CD4-positive, alpha-beta T cell (primary cell): ENCODE results near the gene TSPAN15. TPM values are rescaled to one million over a fixed set of nuclear protein-coding genes. Genes with fewer than 3 reads are reported as not detected.

Source experiments
- ATAC-seq: fragments of 200-7000 bp; cut with Tn5 transposase; one replicate; pipeline ENCODE4 v1.10.0; 2022; ENCODE audit warnings: mild to moderate bottlenecking; ENCODE audit not compliant: poor library complexity
- CTCF ChIA-PET: fragments of 350-600 bp; sonication (Branson Sonifier 250); formaldehyde crosslinking; loops from one replicate; lab custom pipeline; 2021; ENCODE audit warnings: antibody characterized with exemption, inconsistent platforms; lab: Charles Lee
- POLR2A ChIA-PET: fragments of 350-600 bp; sonication (Branson Sonifier 250); formaldehyde crosslinking; loops from one replicate; lab custom pipeline; 2021; ENCODE audit warnings: antibody characterized with exemption, inconsistent platforms; lab: Charles Lee
- DNase-seq, 14 experiments: peaks; one replicate each; pipeline ENCODE4 v3.0.0-alpha.2; 2013 to 2020; ENCODE audit warnings: mixed read lengths in 2 of 14
- H3K27ac ChIP-seq, 2 donors: one replicate each; pipeline versions ENCODE4 v1.5.1 to v1.7.0; 2013; ENCODE audit warnings: low read length in 2 of 2, low read depth in 1 of 2, mild to moderate bottlenecking in 1 of 2
- H3K27me3 ChIP-seq, 2 experiments: 1 replicate in 1 of 2; 2 replicates in 1 of 2; pipeline versions ENCODE4 v1.6.1 to v1.7.0; 2013; ENCODE audit warnings: low read length in 2 of 2, control low read depth in 1 of 2, mild to moderate bottlenecking in 1 of 2, moderate library complexity in 1 of 2; ENCODE audit not compliant: insufficient read depth in 2 of 2, control insufficient read depth in 1 of 2
- H3K36me3 ChIP-seq: one replicate; pipeline ENCODE4 v1.6.1; 2013; ENCODE audit warnings: low read length, control low read depth; ENCODE audit not compliant: insufficient read depth
- H3K4me1 ChIP-seq: one replicate; pipeline ENCODE4 v1.6.1; 2013; ENCODE audit warnings: low read length, control low read depth; ENCODE audit not compliant: insufficient read depth
- H3K4me3 ChIP-seq: one replicate; pipeline ENCODE4 v1.5.1; 2013; ENCODE audit warnings: mild to moderate bottlenecking, low read length, moderate library complexity
- H3K9me3 ChIP-seq, 2 experiments: 1 replicate in 1 of 2; 2 replicates in 1 of 2; pipeline versions ENCODE4 v1.6.1 to v1.7.0; 2013; ENCODE audit warnings: low read length in 2 of 2, mild to moderate bottlenecking in 2 of 2, control low read depth in 1 of 2, moderate library complexity in 1 of 2; ENCODE audit not compliant: control insufficient read depth in 1 of 2, insufficient read depth in 1 of 2
- H3K27ac Mint-ChIP-seq: one replicate; pipeline ENCODE4 v1.8.0; 2020; ENCODE audit warnings: mixed read lengths
- H3K27me3 Mint-ChIP-seq: one replicate; pipeline ENCODE4 v1.8.0; 2021; ENCODE audit warnings: mixed read lengths
- H3K36me3 Mint-ChIP-seq: one replicate; pipeline ENCODE4 v1.8.0; 2021; ENCODE audit warnings: low read depth, mixed read lengths
- H3K4me1 Mint-ChIP-seq: one replicate; pipeline ENCODE4 v1.8.0; 2021; ENCODE audit warnings: low read depth, mixed read lengths
- H3K4me3 Mint-ChIP-seq: one replicate; pipeline ENCODE4 v1.8.0; 2020; ENCODE audit warnings: mild to moderate bottlenecking, mixed read lengths
- H3K9me3 Mint-ChIP-seq: one replicate; pipeline ENCODE4 v1.8.0; 2020; ENCODE audit warnings: mixed read lengths
- CTCF ChIP-seq: fragments of 200-600 bp; IDR thresholded peaks from one replicate; pipeline ENCODE4 v1.8.0; 2022; ENCODE audit warnings: antibody characterized with exemption, mild to moderate bottlenecking
- intact Hi-C, 2 experiments: fragments of 100-400 bp; cut with DNase I in 1 of 2; cut with micrococcal nuclease in 1 of 2; formaldehyde crosslinking; loops; one replicate each; pipeline versions ENCODE4 v1.15.1 to v1.9.0; 2023 to 2025; cut with DNase I, micrococcal nuclease
- total RNA-seq, 174 experiments: library from RNA in 2 of 174; stranded (reverse) in 2 of 174; gene quantifications; one replicate each; pipeline ENCODE4 v1.2.3 and lab custom pipeline; 2021 to 2026

TSPAN15 gene
- total RNA-seq, 2 experiments from 2014 or later = 2.2 to 2.5 TPM

DNA sequence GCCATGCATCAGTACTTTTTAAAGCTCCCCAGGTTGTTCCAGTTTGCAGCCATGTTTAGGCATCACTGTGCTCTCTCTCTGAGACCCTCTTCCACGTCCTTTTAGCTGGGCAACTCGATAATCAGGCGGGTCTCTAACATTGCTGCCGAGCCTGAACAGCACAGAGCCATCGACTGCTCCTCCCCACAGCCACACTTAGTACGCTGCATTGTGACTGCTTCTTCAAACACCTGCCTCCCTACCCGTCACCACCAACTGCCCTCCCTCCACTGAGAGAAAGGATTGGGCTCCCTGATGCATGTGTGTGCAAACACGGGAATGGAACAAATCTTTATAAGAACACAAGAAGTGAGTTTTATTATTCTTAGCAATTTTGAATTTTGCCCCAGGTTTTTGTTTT lies 23.1 kb upstream of the TSPAN15 start:
- intact Hi-C loops = loop anchor here in 1 of 2 experiments (5.0 to 10.0 kb wide), 3 partner anchors 79 to 1663 kb away; no protein-coding TSS in a partner anchor
- no peak overlapping the region for H3K4me3 ChIP-seq
- ChIA-PET POLR2A (no interaction called here), CTCF (interaction anchor here (1.1 kb wide), 1 partner anchor 22 kb away, joined by 3 read pairs; no protein-coding TSS in a partner anchor)
- Mint-ChIP-seq H3K4me3 (no peak overlapping the region), H3K36me3 (no peaks in the 10 kb centered on the region), H3K27me3 (no peaks in the 10 kb centered on the region), H3K4me1 (peaks cover 50% of the 10 kb centered on the region), H3K27ac (peak overlapping the region; percentile 61), H3K9me3 (no peaks in the 10 kb centered on the region)
- H3K36me3 ChIP-seq = no peaks in the 10 kb centered on the region
- no peak overlapping the region for H3K27ac ChIP-seq
- TF ChIP-seq CTCF = no peak
- H3K4me1 ChIP-seq = peaks cover 49% of the 10 kb centered on the region
- ATAC-seq = no peak
- no peaks in the 10 kb centered on the region for H3K9me3 ChIP-seq
- DNase-seq = no peak
- no peaks in the 10 kb centered on the region for H3K27me3 ChIP-seq

GRCh38 chr10:69434169-69434568 lies 17.1 kb upstream of the TSPAN15 start:
- Histone ChIP-seq H3K27ac (no peak overlapping the region), H3K4me3 (no peak overlapping the region), H3K36me3 (no peaks in the 10 kb centered on the region), H3K27me3 (no peaks in the 10 kb centered on the region), H3K9me3 (peaks cover 0 to 5% of the 10 kb centered on the region in 2 experiments), H3K4me1 (no peaks in the 10 kb centered on the region)
- TF ChIP-seq CTCF = no peak
- ATAC-seq (no peak), DNase-seq (no peak)
- Mint-ChIP-seq H3K27ac (no peak overlapping the region), H3K9me3 (no peaks in the 10 kb centered on the region), H3K4me1 (no peaks in the 10 kb centered on the region), H3K36me3 (no peaks in the 10 kb centered on the region), H3K4me3 (no peak overlapping the region), H3K27me3 (peaks cover 17% of the 10 kb centered on the region)
- ChIA-PET POLR2A (no interaction called here), CTCF (no interaction called here)
- intact Hi-C loops = no loop called here

- POLR2A ChIA-PET = no interaction called here
- intact Hi-C loops = no loop called here
- no peak for TF ChIP-seq CTCF
- no peaks in the 10 kb centered on the region for H3K27me3 ChIP-seq
- H3K4me1 ChIP-seq = no peaks in the 10 kb centered on the region
- DNase-seq = no peak
- peaks cover 0 to 5% of the 10 kb centered on the region in 2 experiments for H3K9me3 ChIP-seq
- H3K4me3 ChIP-seq = no peak overlapping the region
- Mint-ChIP-seq H3K27ac (no peak overlapping the region), H3K36me3 (no peaks in the 10 kb centered on the region), H3K4me3 (no peak overlapping the region), H3K4me1 (no peaks in the 10 kb centered on the region), H3K9me3 (no peaks in the 10 kb centered on the region), H3K27me3 (peaks cover 17% of the 10 kb centered on the region)
- ATAC-seq = no peak
- CTCF ChIA-PET = no interaction called here
- H3K36me3 ChIP-seq = no peaks in the 10 kb centered on the region
- H3K27ac ChIP-seq = no peak overlapping the region
These were observed 16.3 kb upstream of the TSPAN15 start for GRCh38 chr10:69434926-69435325.
